HG03135 (cell line): ENCODE results near the gene CDC20B.
"Not testable (repeated sequence)": the region's sequence is repeated elsewhere in the genome, so short reads cannot be mapped to it uniquely, and the experiment has no call there.

Experiments
- ATAC-seq: cut with Tn5 transposase; IDR thresholded peaks from one replicate; pipeline ENCODE4 v1.9.1; 2021; ENCODE audit warnings: mild to moderate bottlenecking, moderate library complexity; ENCODE audit not compliant: unreplicated experiment

CDC20B gene

DNA sequence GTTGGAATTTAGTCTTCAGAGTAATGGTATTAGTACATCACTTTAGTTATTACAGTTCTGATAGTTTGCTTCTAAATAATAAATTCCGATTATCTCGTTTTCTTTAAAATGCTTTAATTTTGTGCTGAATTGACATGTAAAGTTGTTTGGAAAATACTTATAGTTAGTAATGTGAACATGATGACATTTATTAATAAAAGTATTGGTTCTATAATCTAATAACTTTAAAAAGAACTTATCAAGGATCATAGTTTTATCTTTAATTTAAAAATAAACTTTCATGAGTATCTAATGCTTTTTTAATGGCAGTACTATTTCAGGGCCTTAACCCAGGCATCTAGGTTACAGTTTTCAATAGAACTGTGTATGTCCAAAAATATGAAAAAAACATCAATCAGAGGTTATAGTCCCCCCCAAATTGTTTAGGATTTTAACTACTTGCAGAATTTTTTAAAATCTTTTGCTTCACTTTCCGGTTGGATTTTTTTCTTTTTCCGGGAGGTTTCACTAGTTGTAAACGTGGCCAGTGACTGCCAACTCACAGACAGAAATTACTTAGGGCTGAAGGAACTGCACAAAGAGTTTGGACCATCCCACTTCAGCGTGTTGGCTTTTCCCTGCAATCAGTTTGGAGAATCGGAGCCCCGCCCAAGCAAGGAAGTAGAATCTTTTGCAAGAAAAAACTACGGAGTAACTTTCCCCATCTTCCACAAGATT, 12.3 kb downstream of the CDC20B start:
- no peak for ATAC-seq

- no peak for ATAC-seq
Observed at GRCh38 chr5:55159763-55160492, 13.0 kb downstream of the CDC20B start, which contains the start of gene GPX8. Gene GPX8, plus strand, starts transcription at chr5:55160171. Its CDS starts 22 bp downstream, at chr5:55160193.

GRCh38 chr5:55154873-55155272, 18.1 kb downstream of the CDC20B start:
- ATAC-seq = no peak

GRCh38 chr5:55151923-55152842, 20.8 kb downstream of the CDC20B start:
- no peak for ATAC-seq

GRCh38 chr5:55149308-55149795, 23.6 kb downstream of the CDC20B start:
- no peak for ATAC-seq

DNA sequence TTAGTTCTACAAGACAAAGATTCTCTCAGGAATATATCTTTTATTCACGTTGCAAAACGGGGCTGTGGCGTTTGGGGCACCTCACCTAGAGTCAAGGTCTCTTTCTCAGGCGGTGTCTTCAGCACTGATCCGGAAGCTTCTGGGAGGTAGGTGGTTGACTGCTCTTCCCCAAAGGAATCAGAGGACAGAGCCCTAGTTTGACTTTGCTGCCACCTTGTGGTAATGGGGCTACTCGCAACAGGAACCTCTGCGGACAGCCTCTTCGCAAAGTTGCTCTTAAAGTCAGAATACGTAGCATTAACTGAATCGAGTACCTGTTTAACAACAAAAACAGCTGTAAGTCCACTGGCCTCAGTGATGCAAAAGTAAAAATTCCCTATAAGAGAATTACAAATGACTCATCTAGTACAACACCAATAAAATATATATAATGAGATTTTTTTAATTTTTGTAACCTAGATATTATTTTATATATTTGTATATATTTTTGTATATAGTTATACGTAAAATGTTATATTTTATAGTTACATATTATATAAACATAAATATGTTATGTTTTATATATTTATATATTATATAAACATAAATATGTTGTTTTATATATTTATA, 26.3 kb downstream of the CDC20B start:
- ATAC-seq = peak; percentile 86

GRCh38 chr5:55146080-55146479, 26.9 kb downstream of the CDC20B start:
- no peak for ATAC-seq

- no peak for ATAC-seq
Observed at GRCh38 chr5:55143624-55144023, 29.4 kb downstream of the CDC20B start.

DNA sequence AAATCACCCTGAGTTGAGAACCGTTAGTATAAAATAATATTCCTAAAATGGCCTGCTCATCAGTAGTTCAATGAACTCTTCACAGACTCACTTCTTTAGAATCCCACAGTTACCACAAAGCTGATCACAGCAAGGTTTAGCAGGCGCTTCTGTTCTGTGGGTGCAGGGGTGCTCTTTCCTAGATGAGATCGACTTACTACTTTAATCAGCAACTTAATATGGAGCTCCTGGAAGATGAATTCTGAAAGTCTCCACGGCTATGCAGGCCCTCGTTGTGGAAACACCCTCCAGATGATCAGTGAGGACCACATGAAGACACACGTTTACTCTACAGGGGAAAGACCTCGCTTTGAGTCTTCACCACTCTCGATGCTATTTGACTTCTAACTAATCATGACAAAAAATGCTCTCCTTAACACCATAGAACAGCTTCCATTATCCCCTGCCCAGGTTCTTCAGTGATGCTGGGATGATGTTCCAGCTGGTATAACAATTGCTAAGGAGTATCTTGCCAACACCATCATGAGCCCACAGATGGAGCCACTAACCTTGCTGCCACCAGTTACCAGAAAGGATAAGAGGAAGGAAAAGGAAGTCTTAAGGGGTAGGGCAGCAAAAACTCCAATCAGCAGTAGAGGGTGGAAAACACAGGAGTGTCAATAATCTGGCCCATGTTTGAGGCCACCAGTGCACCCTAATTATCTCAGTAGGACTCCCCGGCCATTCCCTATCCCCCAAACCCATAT, 30.9 kb downstream of the CDC20B start:
- no peak for ATAC-seq

DNA sequence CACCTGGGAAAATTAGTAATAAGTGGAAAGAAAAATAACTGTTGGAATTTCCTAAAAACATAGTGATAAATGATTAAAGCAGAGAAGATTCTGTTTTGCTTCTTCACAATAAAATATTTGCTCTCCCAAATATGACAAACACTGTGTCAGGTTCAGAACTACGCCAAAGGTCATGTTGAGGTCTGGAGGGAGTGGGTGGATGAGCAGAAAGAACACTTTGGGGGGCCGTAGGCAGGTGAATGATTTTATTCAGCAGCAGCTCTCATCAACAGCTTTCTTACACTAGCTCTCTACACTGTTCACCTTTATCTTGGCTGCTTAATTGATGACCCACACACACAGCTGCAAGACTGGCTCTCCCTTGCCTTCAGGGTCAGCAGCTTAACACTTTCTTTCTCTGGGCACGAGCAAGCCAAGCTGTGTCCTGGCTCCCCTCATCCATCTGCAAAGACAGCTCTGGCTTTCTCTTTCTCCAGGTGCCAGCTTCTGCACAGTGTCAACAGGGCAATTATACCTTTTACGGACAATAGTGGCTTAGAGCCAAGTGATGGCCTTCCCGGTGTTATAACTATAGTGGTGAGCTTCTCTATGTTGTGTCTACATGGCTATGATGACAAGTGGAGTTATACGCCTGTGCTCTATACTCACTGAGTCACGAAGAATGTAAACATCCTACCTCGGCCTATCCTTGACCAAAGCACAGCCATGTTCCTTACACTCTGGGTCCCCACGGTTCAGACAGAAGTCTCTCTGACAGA, 31.9 kb downstream of the CDC20B start:
- ATAC-seq = no peak

GRCh38 chr5:55136521-55136920, 36.5 kb downstream of the CDC20B start:
- no peak for ATAC-seq

GRCh38 chr5:55134053-55134722, 38.8 kb downstream of the CDC20B start:
- no peak for ATAC-seq

DNA sequence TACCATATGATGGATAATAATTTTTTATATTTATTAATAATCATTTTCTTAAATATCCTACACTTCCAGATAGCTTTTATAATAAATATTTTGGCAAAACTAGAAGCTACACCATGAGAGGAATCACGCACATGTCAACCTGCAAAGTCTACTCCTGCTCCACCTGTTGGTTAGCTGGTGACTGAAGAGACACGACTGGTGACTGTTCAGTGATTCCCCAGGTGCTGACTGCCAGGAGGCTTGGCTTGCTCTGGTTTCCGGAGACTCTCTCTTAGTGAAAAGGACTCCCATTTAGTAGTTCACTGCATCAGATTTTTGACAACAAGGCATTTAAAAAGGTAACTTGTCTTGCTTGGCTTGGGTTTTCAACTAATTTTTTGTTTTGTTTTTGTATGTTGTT, 49.6 kb downstream of the CDC20B start:
- no peak for ATAC-seq

DNA sequence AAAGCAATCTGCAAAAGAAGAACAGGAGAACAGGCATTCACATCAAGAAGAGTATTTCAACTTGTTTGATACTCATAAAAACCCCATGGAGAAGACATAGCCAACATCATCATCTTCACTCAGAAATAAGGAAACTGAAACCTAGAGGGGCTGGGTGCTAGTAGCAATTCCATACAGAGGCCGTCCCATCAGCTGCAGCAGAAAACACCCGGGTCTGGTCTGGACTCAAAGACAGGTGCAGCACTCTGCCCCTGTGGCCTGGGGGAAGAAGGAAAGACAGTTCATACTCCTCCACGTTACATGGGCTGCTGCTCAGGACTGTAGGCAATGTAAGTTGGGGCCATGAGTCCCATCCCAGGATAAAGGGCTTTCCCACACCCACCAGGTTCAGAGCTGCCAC, 58.9 kb downstream of the CDC20B start:
- no peak for ATAC-seq

GRCh38 chr5:55113327-55113726, 59.6 kb downstream of the CDC20B start:
- ATAC-seq = no peak

GRCh38 chr5:55110217-55110616, 62.8 kb downstream of the CDC20B start:
- ATAC-seq = no peak

DNA sequence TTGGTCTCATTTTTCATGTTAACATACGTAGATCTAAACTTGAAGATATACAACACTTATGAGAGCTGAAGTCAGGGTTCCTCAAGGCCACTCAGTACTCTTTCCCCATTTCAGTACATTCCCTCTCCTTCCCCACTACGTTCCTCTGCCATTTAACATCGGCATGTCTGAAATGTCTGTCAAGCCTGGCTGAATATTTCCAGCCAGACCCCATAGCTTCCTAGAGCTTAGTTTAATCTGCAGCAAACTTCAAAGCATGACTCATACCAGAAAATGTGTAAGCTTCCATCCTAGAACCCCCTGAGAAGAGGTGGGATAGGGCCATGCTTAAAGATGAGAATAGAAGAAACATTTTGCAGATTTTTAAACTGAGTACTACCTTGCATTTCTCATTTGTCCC, 64.3 kb downstream of the CDC20B start:
- ATAC-seq = no peak

DNA sequence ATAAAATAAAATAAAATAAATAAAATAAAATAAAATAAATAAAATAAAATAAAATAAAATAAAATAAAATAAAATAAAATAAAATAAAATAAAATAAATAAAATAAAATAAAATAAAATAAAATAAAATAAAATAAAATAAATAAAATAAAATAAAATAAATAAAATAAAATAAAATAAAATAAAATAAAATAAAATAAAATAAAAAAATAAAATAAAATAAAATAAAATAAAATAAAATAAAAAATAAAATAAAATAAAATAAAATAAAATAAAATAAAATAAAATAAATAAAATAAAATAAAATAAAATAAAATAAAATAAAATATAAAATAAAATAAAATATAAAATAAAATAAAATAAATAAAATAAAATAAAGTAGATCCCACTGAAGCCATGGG, 67.0 kb downstream of the CDC20B start:
- ATAC-seq = not testable (repeated sequence)
